ENCODE measurements around the gene CUL1.

The CUL1 gene

DNA sequence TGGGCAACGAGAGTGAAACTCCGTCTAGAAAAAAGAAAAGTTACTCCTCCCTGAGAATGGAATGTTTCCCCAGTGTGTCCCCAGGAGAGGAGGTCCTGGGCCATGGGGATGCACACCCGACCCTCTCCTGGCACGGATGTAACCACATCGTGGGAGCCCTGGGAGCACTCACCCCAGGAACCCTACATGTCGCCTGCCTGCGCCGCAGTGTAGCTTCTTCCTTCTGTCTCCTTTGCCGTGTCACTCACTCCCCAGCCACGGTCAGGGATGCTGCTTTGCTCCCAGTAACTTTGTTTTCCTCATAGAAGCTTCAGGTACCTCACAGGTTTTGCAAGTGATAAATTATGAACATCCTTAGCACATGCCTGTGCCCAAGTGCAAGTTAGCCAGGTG, 103.4 kb downstream of the CUL1 start:
- DNase-seq = no peak
- TF ChIP-seq, protein P1, sequence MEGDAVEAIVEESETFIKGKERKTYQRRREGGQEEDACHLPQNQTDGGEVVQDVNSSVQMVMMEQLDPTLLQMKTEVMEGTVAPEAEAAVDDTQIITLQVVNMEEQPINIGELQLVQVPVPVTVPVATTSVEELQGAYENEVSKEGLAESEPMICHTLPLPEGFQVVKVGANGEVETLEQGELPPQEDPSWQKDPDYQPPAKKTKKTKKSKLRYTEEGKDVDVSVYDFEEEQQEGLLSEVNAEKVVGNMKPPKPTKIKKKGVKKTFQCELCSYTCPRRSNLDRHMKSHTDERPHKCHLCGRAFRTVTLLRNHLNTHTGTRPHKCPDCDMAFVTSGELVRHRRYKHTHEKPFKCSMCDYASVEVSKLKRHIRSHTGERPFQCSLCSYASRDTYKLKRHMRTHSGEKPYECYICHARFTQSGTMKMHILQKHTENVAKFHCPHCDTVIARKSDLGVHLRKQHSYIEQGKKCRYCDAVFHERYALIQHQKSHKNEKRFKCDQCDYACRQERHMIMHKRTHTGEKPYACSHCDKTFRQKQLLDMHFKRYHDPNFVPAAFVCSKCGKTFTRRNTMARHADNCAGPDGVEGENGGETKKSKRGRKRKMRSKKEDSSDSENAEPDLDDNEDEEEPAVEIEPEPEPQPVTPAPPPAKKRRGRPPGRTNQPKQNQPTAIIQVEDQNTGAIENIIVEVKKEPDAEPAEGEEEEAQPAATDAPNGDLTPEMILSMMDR (IDR thresholded peaks at IDR 0.05; ENCODE audit: low read depth, low read length, missing control alignments) = no peak
- Histone ChIP-seq H3K27me3 (replicated peaks) (no peaks in the 10 kb centered on the region), H3K4me3 (ENCODE audit: low read depth, low read length) (no peak overlapping the region), H3K36me3 (replicated peaks) (peaks cover 35% of the 10 kb centered on the region), H3K27ac (no peak overlapping the region)
- in situ Hi-C loops (cut with HindIII; ENCODE audit: low pct_ligation_motif_present, low sequenced_read_pairs) = no loop called here

DNA sequence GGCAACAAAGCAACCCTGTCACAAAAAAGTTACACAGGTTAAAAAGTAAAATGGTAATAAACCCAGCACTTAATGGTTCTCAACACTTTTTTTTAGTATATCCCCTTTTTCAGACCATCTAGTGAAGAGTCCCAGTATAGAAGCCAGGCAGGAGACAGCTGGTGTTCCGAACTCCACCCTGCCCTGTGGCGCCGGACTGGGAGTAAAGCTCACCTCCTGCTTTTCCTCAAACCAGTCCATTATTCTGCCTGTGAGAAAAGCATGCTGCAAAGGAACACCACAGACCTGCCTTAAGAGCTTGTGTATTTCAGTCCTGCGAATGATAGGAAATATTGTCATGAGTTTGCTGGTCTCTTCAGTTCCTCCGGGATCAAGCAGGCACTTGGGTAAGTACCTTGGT, 104.4 kb downstream of the CUL1 start:
- H3K4me3 ChIP-seq (ENCODE audit: low read depth, low read length) = no peak overlapping the region
- in situ Hi-C loops (cut with HindIII; ENCODE audit: low pct_ligation_motif_present, low sequenced_read_pairs) = no loop called here
- H3K36me3 ChIP-seq (replicated peaks) = peaks cover 35% of the 10 kb centered on the region
- DNase-seq = no peak
- no peaks in the 10 kb centered on the region for H3K27me3 ChIP-seq (replicated peaks)
- no peak overlapping the region for H3K27ac ChIP-seq
- TF ChIP-seq, protein P1 (IDR thresholded peaks at IDR 0.05; ENCODE audit: low read depth, low read length, missing control alignments) = no peak

DNA sequence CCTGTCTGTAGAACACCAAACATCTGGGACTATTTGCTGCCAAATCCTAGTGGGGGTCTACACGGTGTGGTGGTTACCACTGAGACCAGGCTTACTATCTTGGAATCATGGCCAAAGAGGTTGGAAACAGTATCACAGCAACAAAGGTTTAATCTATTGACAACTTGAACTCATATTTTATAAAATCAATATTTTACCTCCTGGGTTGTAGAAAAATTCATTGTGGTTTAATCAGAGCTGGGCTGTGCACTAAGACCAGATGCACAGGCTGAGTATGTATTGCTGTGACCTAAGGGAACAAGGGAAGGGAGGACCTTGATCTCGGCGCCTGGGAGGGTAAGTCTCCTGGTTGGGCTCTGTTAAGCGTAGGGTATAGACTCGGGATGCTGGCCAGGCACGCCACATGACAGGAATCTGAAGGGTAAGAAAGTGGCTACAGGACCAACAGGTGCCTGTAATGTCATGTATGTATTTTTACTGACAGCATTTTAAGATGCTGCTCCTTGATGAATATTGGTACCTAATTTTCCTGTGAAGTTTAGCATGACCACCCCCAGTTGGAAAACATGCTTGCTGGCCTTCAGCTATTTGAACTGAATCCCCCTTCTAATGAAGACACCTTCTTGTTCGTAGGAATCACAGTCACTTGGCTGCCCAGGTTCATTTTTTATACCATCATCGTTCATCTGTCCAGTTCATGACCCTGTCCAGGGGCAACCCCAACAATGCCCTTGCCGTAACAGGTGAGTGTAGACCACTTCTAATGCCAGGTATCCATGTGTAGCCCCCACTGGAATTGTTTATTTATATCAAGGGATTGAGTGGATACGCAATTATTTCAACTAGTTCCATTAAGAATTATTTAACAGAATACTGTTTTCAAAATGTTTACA, 105.9 kb downstream of the CUL1 start:
- TF ChIP-seq, protein P1 (IDR thresholded peaks at IDR 0.05; ENCODE audit: low read depth, low read length, missing control alignments) = no peak
- Histone ChIP-seq H3K27me3 (replicated peaks) (no peaks in the 10 kb centered on the region), H3K4me3 (ENCODE audit: low read depth, low read length) (no peak overlapping the region), H3K36me3 (replicated peaks) (peaks cover 24% of the 10 kb centered on the region), H3K27ac (no peak overlapping the region)
- no peak for DNase-seq
- in situ Hi-C loops (cut with HindIII; ENCODE audit: low pct_ligation_motif_present, low sequenced_read_pairs) = no loop called here

DNA sequence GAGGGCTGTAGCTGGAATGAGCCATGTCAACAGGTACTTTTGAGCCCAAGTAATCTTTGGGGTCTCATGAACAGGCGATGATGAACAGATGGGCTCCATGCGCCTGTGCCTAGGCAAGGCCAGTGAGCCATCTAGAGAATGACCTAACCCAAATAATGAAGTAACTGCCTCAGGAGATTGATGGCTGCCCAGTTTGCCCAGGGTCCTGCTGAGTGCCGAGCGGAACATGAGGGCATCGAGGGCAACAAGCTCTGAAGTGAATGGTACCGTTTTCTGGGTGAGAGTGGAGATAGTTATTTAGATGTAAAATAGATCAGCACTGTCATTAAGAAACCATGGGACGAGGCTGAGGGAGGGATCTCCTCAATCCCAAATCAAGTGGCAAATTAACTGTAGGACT, 107.5 kb downstream of the CUL1 start:
- in situ Hi-C loops (cut with HindIII; ENCODE audit: low pct_ligation_motif_present, low sequenced_read_pairs) = no loop called here
- no peaks in the 10 kb centered on the region for H3K27me3 ChIP-seq (replicated peaks)
- no peak overlapping the region for H3K27ac ChIP-seq
- peaks cover 13% of the 10 kb centered on the region for H3K36me3 ChIP-seq (replicated peaks)
- no peak for DNase-seq
- H3K4me3 ChIP-seq (ENCODE audit: low read depth, low read length) = no peak overlapping the region
- TF ChIP-seq, protein P1 (IDR thresholded peaks at IDR 0.05; ENCODE audit: low read depth, low read length, missing control alignments) = no peak

DNA sequence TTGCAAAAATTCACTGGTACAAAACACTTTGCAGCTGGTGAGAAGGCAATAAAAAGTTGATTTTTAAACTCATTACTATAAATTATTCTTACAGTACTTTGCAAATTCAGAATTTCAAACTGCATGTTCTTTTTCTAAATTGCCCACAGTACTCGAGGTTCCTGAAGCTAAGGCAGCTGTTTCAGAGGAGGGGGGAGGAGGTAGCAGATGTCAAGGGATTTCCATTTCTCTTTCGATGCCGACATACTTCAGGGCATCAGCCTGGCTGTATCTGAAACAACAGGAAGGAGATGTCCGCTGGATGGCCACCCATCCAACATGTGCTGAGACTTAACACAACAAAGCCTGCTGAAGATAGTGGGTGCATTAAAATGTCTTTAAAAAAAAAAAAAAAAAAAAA, 108.7 kb downstream of the CUL1 start:
- no peak overlapping the region for H3K27ac ChIP-seq
- no peaks in the 10 kb centered on the region for H3K27me3 ChIP-seq (replicated peaks)
- no peak for DNase-seq
- TF ChIP-seq, protein P1 (IDR thresholded peaks at IDR 0.05; ENCODE audit: low read depth, low read length, missing control alignments) = no peak
- in situ Hi-C loops (cut with HindIII; ENCODE audit: low pct_ligation_motif_present, low sequenced_read_pairs) = no loop called here
- H3K4me3 ChIP-seq (ENCODE audit: low read depth, low read length) = no peak overlapping the region
- peaks cover 3% of the 10 kb centered on the region for H3K36me3 ChIP-seq (replicated peaks)
